WTC11 (cell line): Measurements from ENCODE around the gene IRX2. TPM values are rescaled to one million over a fixed set of nuclear protein-coding genes. Genes with fewer than 3 reads are reported as not detected.

Experiments
- ATAC-seq: fragments of 200-7000 bp; cut with Tn5 transposase; 2 replicates; pipeline ENCODE4 v1.10.0; 2021; ENCODE audit warnings: mild to moderate bottlenecking, moderate library complexity
- CTCF ChIA-PET: fragments of 300-600 bp; sonication (Branson Sonifier 250); formaldehyde crosslinking; loops from one replicate; lab custom pipeline; 2021; ENCODE audit warnings: antibody characterized with exemption; lab: Charles Lee
- POLR2A ChIA-PET: fragments of 350-600 bp; sonication (Branson Sonifier 250); formaldehyde crosslinking; loops from one replicate; lab custom pipeline; 2021; ENCODE audit warnings: antibody characterized with exemption; lab: Charles Lee
- DNase-seq: peaks from one replicate; pipeline ENCODE4 v3.0.0; 2021; ENCODE audit warnings: low spot score
- H3K27ac Mint-ChIP-seq: 2 replicates; pipeline ENCODE4 v1.8.0; 2021; ENCODE audit warnings: mixed read lengths
- H3K27me3 Mint-ChIP-seq: 2 replicates; pipeline ENCODE4 v1.8.0; 2021; ENCODE audit warnings: low read depth, mild to moderate bottlenecking, moderate library complexity, mixed read lengths
- H3K36me3 Mint-ChIP-seq: 2 replicates; pipeline ENCODE4 v1.8.0; 2021; ENCODE audit warnings: mixed read lengths
- H3K4me1 Mint-ChIP-seq: 2 replicates; pipeline ENCODE4 v1.8.0; 2022; ENCODE audit warnings: mixed read lengths
- H3K4me3 Mint-ChIP-seq: 2 replicates; pipeline ENCODE4 v1.8.0; 2021; ENCODE audit warnings: mild to moderate bottlenecking, moderate library complexity, mixed read lengths
- H3K9me3 Mint-ChIP-seq: 2 replicates; pipeline ENCODE4 v1.8.0; 2021; ENCODE audit warnings: mixed read lengths
- ARID4B ChIP-seq: sonication (generic); formaldehyde crosslinking; IDR thresholded peaks from 2 replicates; pipeline ENCODE4 v1.8.0; 2023; ENCODE audit warnings: missing genetic modification reagents, mild to moderate bottlenecking, borderline replicate concordance
- ATF6 ChIP-seq: sonication (generic); formaldehyde crosslinking; IDR thresholded peaks from 2 replicates; pipeline ENCODE4 v1.8.1; 2023; ENCODE audit warnings: mild to moderate bottlenecking, missing genetic modification reagents
- CREM ChIP-seq: sonication (generic); formaldehyde crosslinking; IDR thresholded peaks from 2 replicates; pipeline ENCODE4 v1.8.1; 2022; ENCODE audit warnings: mild to moderate bottlenecking, missing genetic modification reagents, moderate library complexity
- CTCF ChIP-seq: fragments of 200-600 bp; IDR thresholded peaks from 2 replicates; pipeline ENCODE4 v1.8.0; 2022; ENCODE audit warnings: antibody characterized with exemption
- E2F1 ChIP-seq: sonication (generic); formaldehyde crosslinking; IDR thresholded peaks from 2 replicates; pipeline ENCODE4 v1.8.0; 2022; ENCODE audit warnings: mild to moderate bottlenecking, missing genetic modification reagents
- FOXJ3 ChIP-seq: sonication (generic); formaldehyde crosslinking; IDR thresholded peaks from 2 replicates; pipeline ENCODE4 v1.9.0; 2021; ENCODE audit warnings: missing genetic modification reagents, mild to moderate bottlenecking, borderline replicate concordance
- JAZF1 ChIP-seq: fragments of 250-450 bp; sonication (Bioruptor Pico); IDR thresholded peaks from 2 replicates; pipeline ENCODE4 v1.9.0; 2021; ENCODE audit warnings: moderate library complexity, mild to moderate bottlenecking, inconsistent platforms
- MAX ChIP-seq: sonication (generic); formaldehyde crosslinking; IDR thresholded peaks from 2 replicates; pipeline ENCODE4 v1.8.0; 2022; ENCODE audit warnings: mild to moderate bottlenecking, missing genetic modification reagents
- MLX ChIP-seq: sonication (generic); formaldehyde crosslinking; IDR thresholded peaks from 2 replicates; pipeline ENCODE4 v1.8.1; 2023; ENCODE audit warnings: mild to moderate bottlenecking, missing genetic modification reagents, moderate library complexity
- MXD4 ChIP-seq: fragments of 250-450 bp; sonication (Bioruptor Pico); IDR thresholded peaks from 2 replicates; pipeline ENCODE4 v1.8.0; 2021; ENCODE audit warnings: mild to moderate bottlenecking, moderate library complexity, borderline replicate concordance
- NR1H2 ChIP-seq: sonication (generic); formaldehyde crosslinking; IDR thresholded peaks from 2 replicates; pipeline ENCODE4 v1.9.0; 2021; ENCODE audit warnings: mild to moderate bottlenecking, moderate library complexity, missing genetic modification reagents
- PRRX2 ChIP-seq: fragments of 250-450 bp; sonication (Bioruptor Pico); IDR thresholded peaks from 2 replicates; pipeline ENCODE4 v1.8.0; 2021; ENCODE audit warnings: mild to moderate bottlenecking
- SMAD3 ChIP-seq: sonication (generic); formaldehyde crosslinking; IDR thresholded peaks from 2 replicates; pipeline ENCODE4 v1.8.0; 2022; ENCODE audit warnings: missing genetic modification reagents, mild to moderate bottlenecking, borderline replicate concordance
- SOX15 ChIP-seq: fragments of 250-450 bp; sonication (Bioruptor Pico); IDR thresholded peaks from 2 replicates; pipeline ENCODE4 v1.9.0; 2021; ENCODE audit warnings: mild to moderate bottlenecking
- TCF7 ChIP-seq: sonication (generic); formaldehyde crosslinking; IDR thresholded peaks from 2 replicates; pipeline ENCODE4 v1.8.0; 2022; ENCODE audit warnings: mild to moderate bottlenecking, low read depth, missing genetic modification reagents, moderate library complexity
- ZBTB21 ChIP-seq: sonication (generic); formaldehyde crosslinking; IDR thresholded peaks from 2 replicates; pipeline ENCODE4 v1.8.1; 2023; ENCODE audit warnings: mild to moderate bottlenecking, missing genetic modification reagents, borderline replicate concordance
- ZNF317 ChIP-seq: sonication (generic); formaldehyde crosslinking; IDR thresholded peaks from 2 replicates; pipeline ENCODE4 v1.8.1; 2023; ENCODE audit warnings: low read depth, mild to moderate bottlenecking, moderate library complexity, missing genetic modification reagents, borderline replicate concordance
- ZNF396 ChIP-seq: fragments of 250-450 bp; sonication (Bioruptor Pico); IDR thresholded peaks from 2 replicates; pipeline ENCODE4 v1.8.0; 2021; ENCODE audit warnings: mild to moderate bottlenecking, moderate library complexity, borderline replicate concordance
- ZNF423 ChIP-seq: fragments of 250-450 bp; sonication (Bioruptor Pico); IDR thresholded peaks from 2 replicates; pipeline ENCODE4 v2.1.2; 2022; ENCODE audit warnings: mild to moderate bottlenecking, moderate library complexity
- total RNA-seq: library from RNA; stranded (reverse); gene quantifications from 3 replicates; pipeline ENCODE4 v1.2.3, GENCODE V29; 2021

The IRX2 gene
- total RNA-seq, 1 experiment from 2014 or later: 63.2 TPM

- Mint-ChIP-seq H3K36me3 (no peaks in the 10 kb centered on the region), H3K27me3 (peaks cover 90% of the 10 kb centered on the region), H3K9me3 (no peaks in the 10 kb centered on the region), H3K4me1 (peaks cover 39% of the 10 kb centered on the region), H3K4me3 (peak overlapping the region; percentile 61), H3K27ac (no peak overlapping the region)
- ChIA-PET CTCF (interaction anchor here (0.9 to 1.7 kb wide), 4 partner anchors 12 to 67 kb away, joined by 3 to 5 read pairs (median 4); no protein-coding TSS in a partner anchor), POLR2A (no interaction called here)
- TF ChIP-seq ZNF317 (CRISPR knock-in tag): no peak
- TF ChIP-seq SOX15 (CRISPR knock-in tag): no peak
- no peak for TF ChIP-seq NR1H2 (CRISPR knock-in tag)
- TF ChIP-seq E2F1 (CRISPR knock-in tag): no peak
- TF ChIP-seq ARID4B (CRISPR knock-in tag): no peak
- no peak for TF ChIP-seq MAX (CRISPR knock-in tag)
- TF ChIP-seq ATF6 (CRISPR knock-in tag): no peak
- TF ChIP-seq FOXJ3 (CRISPR knock-in tag): no peak
- no peak for TF ChIP-seq TCF7
- peak; percentile 7 for ATAC-seq
- no peak for DNase-seq
These were observed 13.2 kb downstream of the IRX2 start for GRCh38 chr5:2738156-2738699.

- H3K4me1 Mint-ChIP-seq: peaks cover 35% of the 10 kb centered on the region
- POLR2A ChIA-PET: no interaction called here
- no peak overlapping the region for H3K27ac Mint-ChIP-seq
- H3K4me3 Mint-ChIP-seq: no peak overlapping the region
- DNase-seq (no peak), ATAC-seq (no peak)
- CTCF ChIA-PET: interaction anchor here (1.5 to 1.7 kb wide), 2 partner anchors 36 to 68 kb away, joined by 4 to 5 read pairs; no protein-coding TSS in a partner anchor
- no peaks in the 10 kb centered on the region for H3K9me3 Mint-ChIP-seq
- H3K27me3 Mint-ChIP-seq: peaks cover 85% of the 10 kb centered on the region
- H3K36me3 Mint-ChIP-seq: no peaks in the 10 kb centered on the region
- TF ChIP-seq CREM (CRISPR knock-in tag): no peak
- no peak for TF ChIP-seq MLX (CRISPR knock-in tag)
- no peak for TF ChIP-seq MXD4 (CRISPR knock-in tag)
- TF ChIP-seq ZNF396 (CRISPR knock-in tag): no peak
- no peak for TF ChIP-seq CTCF
- no peak for TF ChIP-seq SMAD3 (CRISPR knock-in tag)
- TF ChIP-seq ZNF423 (CRISPR knock-in tag): no peak
- no peak for TF ChIP-seq PRRX2 (CRISPR knock-in tag)
- no peak for TF ChIP-seq ZBTB21 (CRISPR knock-in tag)
- no peak for TF ChIP-seq NR1H2 (CRISPR knock-in tag)
- TF ChIP-seq JAZF1: no peak
These were observed 14.0 kb downstream of the IRX2 start for GRCh38 chr5:2737273-2738155.
